Gastrocnemius medialis (tissue), 4 donors: Measurements from ENCODE around the gene RPL35.

Source experiments
- CTCF ChIP-seq, 5 experiments: fragments of 450-650 bp in 3 of 5; fragments of 200-600 bp in 2 of 5; sonication (generic) in 2 of 5; IDR thresholded peaks in 4 of 5; conservative IDR thresholded peaks in 1 of 5; 1 replicate in 4 of 5; 2 replicates in 1 of 5; pipeline ENCODE4 v1.5.1; 2016 to 2019; ENCODE audit warnings: antibody characterized with exemption in 5 of 5, mild to moderate bottlenecking in 3 of 5, moderate library complexity in 3 of 5
- POLR2A ChIP-seq, 2 donors: fragments of 450-650 bp; IDR thresholded peaks; one replicate each; pipeline ENCODE4 v1.6.1; 2017; ENCODE audit warnings: antibody characterized with exemption in 2 of 2, mild to moderate bottlenecking in 2 of 2, moderate library complexity in 2 of 2

- TF ChIP-seq POLR2A (IDR thresholded peaks at IDR 0.05): no peak
- no peak for TF ChIP-seq CTCF (IDR thresholded peaks at IDR 0.05 in 4 of 5, conservative IDR thresholded peaks at IDR 0.05 in 1 of 5)
Observed at GRCh38 chr9:124889006-124889405, 27.2 kb upstream of the RPL35 start.
